ENCODE results near the gene CCDC127.
A peak's percentile ranks its signal among the peaks of the same experiment; 100 is the strongest.

CCDC127 gene

DNA sequence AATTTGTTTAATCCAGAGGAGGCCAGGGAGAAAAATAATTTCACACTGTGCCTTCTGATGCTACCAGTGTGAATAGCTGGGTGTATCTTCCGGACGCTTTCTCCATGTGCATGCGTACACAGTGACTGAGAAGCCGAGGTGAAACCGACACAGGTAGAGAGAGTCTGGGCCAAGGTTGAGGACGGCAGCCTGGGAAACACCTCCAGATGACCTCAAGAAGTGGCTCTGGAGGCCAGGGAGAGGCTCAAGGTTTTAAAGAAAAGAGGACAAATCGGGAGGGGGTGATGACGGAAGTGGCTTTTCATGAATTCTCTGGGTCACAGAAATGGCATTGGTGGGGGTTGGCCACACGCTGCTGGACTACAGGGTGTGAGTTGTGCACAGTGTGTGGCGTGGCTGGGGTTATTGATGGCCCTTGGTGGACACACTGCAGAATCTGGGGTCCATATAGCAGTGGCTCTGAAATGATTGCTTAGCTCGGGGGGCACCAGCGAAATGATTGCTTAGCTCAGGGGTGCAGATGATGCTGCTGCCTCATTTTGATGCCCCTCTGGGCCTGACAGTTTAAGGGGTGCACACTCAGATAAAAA is 60.7 kb downstream of the CCDC127 start:
- no peak for DNase-seq (ENCODE audit: low spot score)

DNA sequence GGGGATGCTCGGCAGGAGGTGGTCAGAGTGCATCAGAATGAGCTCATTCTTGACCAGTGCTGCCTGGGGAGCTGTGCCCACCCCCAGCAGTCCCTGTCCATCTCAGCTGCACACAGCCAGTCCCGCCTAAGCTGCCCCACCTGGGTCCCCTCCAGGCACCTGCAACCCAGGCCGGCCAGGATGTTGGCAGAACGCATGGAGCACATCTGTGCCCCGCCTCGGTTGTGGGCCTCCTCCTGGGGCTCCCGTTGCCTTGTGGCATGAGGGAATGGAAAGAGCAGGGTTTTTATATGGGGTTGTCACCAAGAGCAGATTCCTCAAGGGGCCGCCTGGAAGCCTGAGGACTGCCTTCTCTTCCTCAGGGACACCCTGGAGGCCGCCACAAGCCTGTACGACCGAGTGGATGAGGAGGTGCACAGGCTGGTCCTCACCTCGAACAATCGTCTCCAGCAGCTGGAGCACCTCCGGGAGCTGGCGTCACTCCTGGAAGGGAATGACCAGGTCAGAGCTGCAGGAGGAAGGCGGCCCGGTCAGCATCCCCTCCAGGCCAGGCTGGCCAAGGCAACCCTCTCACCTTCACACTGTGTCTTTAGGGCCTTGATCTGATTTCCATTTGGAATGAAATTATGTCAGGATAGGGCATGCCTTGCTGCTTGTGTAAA is 61.4 kb downstream of the CCDC127 start:
- no peak for DNase-seq (ENCODE audit: low spot score)

DNA sequence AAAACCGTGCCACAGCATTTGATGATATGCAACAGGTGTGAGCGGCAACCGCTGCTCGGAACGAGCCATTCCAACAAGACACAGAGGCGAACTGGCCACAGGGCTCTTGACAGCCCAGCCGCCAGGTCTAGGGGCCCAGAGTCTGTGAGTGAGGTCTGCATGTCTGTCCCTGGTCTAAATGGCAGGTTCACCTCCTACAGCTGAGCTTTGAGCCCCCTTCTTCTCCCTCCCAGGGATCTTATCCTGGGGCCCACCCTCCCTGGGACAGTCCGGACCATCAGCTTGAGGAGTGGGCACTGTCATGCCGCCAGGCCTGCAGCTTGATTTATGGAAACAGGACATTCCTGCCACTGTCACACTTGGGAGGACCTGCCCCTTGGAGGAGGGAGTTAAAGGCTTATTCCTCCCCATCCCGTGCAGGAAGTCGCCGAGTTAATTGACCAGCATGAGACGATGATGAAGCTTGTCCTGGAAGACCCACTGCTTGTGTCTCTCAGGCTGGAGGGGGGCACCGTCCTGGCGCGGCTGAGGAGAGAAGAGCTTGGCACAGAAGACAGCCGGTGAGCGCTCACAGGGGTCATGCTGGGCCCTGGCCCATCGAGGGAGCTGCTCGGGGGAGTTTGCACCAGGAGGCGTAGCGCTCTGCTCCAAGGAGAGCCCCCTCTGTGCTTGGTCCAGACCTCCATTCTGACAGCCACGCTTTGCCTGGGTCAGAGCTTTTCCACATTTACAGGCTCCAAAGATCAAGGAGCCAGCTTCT is 62.1 kb downstream of the CCDC127 start:
- no peak for DNase-seq (ENCODE audit: low spot score)

DNA sequence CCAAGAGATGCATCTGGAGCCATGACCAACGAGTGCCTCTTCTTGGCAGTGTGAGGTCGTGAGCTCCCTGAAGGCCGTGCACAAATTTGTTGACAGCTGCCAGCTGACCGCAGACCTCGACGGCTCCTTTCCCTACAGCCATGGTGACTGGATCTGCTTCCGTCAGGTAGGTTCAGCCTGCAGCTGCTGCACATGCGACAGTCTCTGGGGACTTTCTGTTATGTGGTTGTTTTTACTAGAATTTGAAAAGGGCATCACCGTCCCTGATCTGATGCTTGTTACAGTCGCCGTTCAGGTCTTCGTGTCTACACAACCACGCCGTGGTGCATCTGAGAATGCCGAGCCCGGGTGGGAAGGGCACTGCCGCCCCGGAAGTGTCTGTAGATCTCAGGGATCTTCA is 63.1 kb downstream of the CCDC127 start:
- DNase-seq (ENCODE audit: low spot score): no peak

DNA sequence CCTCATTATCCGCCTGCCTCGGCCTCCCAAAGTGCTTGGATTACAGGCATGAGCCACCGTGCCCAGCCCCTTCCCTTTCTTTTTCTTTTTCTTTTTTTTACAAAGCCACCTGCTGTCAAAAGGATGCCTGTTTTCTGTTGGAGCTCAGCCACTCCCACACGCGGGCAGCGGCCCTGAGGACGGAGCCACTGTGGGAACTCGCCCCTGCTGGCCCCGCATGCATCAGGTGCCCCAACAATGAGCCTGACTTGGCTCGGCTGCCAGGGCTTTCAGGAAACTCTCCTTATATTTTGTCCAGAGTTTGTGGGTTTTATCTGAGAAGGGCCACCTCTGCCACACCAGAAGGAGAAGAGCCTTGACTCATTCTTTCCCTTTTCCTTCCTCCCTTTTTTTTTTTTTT is 63.7 kb downstream of the CCDC127 start:
- no peak for DNase-seq (ENCODE audit: low spot score)

DNA sequence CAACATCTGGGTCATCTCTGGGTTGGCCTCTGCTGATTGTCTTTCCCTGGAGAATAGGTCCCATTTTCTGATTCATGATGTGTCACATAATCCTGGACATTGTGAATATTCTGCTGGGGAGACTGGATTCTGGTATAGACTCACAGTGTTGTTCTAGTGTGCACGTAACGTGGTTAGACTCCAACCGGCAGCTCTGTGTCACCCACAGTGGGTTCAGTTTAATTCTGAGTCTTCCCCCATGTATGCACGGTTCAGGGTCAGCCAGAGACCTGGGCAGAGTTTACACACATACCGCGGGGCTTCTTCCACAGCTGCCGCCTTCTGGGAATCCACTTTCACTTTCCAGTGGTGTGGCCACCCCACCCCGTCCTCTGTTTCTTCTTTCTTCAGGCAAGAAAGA is 64.7 kb downstream of the CCDC127 start:
- DNase-seq (ENCODE audit: low spot score): no peak

DNA sequence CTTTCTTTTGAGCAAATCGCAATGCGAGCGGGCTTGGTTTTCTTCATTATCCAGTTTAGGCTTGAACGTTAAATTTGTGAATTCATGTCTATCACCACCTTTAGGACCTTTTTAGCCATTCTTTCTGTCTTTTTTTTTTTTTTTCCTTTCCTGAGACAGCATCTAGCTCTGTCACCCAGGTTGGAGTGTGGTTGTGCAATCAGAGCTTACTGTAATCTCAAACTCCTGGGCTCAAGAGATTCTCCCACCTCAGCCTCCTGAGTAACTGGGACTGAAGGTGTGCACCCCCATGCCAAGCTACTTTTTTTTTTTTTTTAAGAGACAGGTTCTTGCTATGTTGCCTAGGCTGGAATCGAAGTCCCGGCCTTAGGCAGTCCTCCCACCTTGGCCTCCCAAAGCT is 65.9 kb downstream of the CCDC127 start:
- no peak for DNase-seq (ENCODE audit: low spot score)

DNA sequence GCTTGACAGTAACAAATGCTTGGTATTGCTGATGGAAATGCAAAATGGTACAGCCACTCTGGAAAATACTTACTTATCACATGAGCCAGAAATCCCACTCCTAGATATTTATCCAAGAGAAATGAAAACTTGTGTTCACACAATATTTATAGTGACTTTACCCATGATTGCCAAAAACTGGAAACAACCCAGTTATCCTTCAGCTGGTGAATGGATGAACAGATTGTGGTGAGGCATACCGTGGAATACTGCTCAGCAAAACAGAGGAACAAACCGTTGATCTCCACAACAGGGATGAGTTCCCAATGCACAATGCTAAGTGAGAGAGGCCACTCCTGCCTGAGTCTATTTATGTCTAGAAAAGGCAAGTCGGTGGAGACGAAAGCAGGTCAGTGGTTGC is 67.2 kb downstream of the CCDC127 start:
- DNase-seq (ENCODE audit: low spot score): peak; percentile 42

DNA sequence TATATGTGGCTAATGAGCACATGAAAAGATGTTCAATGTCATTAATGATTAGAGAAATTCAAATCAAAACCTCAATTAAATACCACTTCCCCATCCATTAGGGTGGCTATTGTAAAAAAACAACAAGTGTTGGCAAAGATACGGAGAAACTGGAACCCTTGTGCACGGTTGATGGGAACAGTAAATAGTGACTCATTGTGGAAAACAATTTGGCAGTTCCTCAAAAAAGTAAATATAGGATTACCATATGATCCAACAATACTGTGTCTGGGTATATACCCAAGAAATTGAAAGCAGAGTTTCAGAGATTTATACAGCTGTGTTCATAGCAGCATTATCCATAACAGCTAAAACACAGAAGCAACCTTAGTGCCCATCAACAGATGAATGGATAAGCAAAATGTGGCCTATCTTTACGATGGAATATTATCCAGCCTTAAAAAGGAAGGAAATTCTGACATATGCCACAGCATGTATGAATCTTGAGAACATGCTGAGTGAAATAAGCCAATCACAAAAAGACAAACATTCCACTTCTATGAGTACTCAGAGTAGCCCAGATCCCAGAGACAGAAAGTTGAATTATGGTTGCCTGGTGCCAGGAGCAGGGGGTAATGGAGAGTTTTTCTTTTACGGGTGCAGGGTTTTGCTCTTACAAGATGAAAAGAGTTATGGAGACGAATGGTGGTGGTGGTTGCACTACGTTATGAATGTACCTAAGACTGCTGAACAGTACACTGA is 68.0 kb downstream of the CCDC127 start:
- no peak for DNase-seq (ENCODE audit: low spot score)

DNA sequence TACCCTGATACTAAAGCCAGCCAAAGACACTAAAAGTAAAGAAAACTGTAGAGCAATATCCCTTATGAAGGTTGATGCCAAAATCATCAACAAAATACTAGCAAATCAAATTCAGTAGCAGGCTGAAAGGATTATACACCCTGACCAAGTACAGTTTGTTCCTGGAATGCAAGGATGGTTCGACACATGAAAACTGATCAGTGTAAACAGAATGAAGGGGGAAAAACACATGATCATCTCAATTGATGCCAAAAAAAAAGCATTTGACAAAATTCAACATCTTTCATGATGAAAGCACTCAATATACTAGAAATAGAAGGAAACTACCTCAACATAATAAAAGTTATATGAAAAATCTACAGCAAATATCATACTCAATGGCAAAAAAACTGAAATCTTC is 70.2 kb downstream of the CCDC127 start:
- no peak for DNase-seq (ENCODE audit: low spot score)
